Osteoblast (primary cell): Measurements from ENCODE around the gene EXOSC6. TPM values are rescaled to one million over a fixed set of nuclear protein-coding genes. Genes with fewer than 3 reads are reported as not detected.
"Not testable (repeated sequence)": the region's sequence is repeated elsewhere in the genome, so short reads cannot be mapped to it uniquely, and the experiment has no call there.

Experiments used
- DNase-seq: peaks from one replicate; pipeline ENCODE4 v3.0.0; 2011; ENCODE audit warnings: low spot score, mixed read lengths; ENCODE audit not compliant: insufficient read length; ENCODE audit errors: missing footprints
- H2AFZ ChIP-seq: 2 replicates; pipeline ENCODE4 v1.6.0; 2011; ENCODE audit warnings: mild to moderate bottlenecking, low read length
- H3K27ac ChIP-seq: 2 replicates; pipeline ENCODE4 v1.5.1; 2011; ENCODE audit warnings: mild to moderate bottlenecking, low read depth, low read length, moderate library complexity
- H3K27me3 ChIP-seq: 2 replicates; pipeline ENCODE4 v1.6.0; 2012; ENCODE audit warnings: mild to moderate bottlenecking, control low read depth, inconsistent platforms, low read length, moderate library complexity; ENCODE audit not compliant: insufficient read depth
- H3K36me3 ChIP-seq: 2 replicates; pipeline ENCODE4 v1.5.1; 2011; ENCODE audit warnings: mild to moderate bottlenecking, low read length, control low read depth, moderate library complexity; ENCODE audit not compliant: insufficient read depth
- H3K4me1 ChIP-seq: 2 replicates; pipeline ENCODE4 v1.5.1; 2011; ENCODE audit warnings: mild to moderate bottlenecking, low read length, control low read depth, moderate library complexity; ENCODE audit not compliant: insufficient read depth
- H3K4me2 ChIP-seq: 2 replicates; pipeline ENCODE4 v1.6.0; 2011; ENCODE audit warnings: mild to moderate bottlenecking, low read length; ENCODE audit not compliant: insufficient read depth
- H3K4me3 ChIP-seq: fragments of 200-600 bp; sonication (generic); 3 replicates; pipeline ENCODE4 v1.5.1; 2012; ENCODE audit warnings: mild to moderate bottlenecking, low read length, inconsistent platforms; ENCODE audit not compliant: insufficient read depth
- H3K79me2 ChIP-seq: 2 replicates; pipeline ENCODE4 v1.6.0; 2012; ENCODE audit warnings: mild to moderate bottlenecking, low read length, control low read depth, inconsistent platforms; ENCODE audit not compliant: insufficient read depth
- H3K9me3 ChIP-seq: 2 replicates; pipeline ENCODE4 v1.5.1; 2011; ENCODE audit warnings: low read depth, low read length, control low read depth
- H4K20me1 ChIP-seq: 2 replicates; pipeline ENCODE4 v1.6.0; 2012; ENCODE audit warnings: mild to moderate bottlenecking, low read length, control low read depth; ENCODE audit not compliant: insufficient read depth
- total RNA-seq: library from RNA; depleted of rRNA; stranded (reverse); fragments of >200 nt; gene quantifications from 2 replicates; pipeline ENCODE4 v1.2.3, GENCODE V29; 2012

The EXOSC6 gene
- total RNA-seq, 1 donor = 47.4 TPM

DNA sequence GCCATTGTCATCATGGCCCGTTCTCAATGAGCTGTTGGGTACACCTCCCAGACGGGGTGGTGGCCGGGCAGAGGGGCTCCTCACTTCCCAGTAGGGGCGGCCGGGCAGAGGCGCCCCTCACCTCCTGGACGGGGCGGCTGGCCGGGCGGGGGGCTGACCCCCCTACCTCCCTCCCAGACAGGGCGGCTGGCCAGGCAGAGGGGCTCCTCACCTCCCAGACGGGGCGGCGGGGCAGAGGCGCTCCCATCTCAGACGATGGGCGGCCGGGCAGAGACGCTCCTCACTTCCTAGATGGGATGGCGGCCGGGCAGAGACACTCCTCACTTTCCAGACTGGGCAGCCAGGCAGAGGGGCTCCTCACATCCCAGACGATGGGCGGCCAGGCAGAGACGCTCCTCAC lies 27.1 kb downstream of the EXOSC6 start:
- H3K27me3 ChIP-seq, H2AFZ ChIP-seq, H3K4me1 ChIP-seq, DNase-seq, H4K20me1 ChIP-seq, H3K36me3 ChIP-seq, H3K4me2 ChIP-seq, H3K4me3 ChIP-seq, H3K27ac ChIP-seq, H3K79me2 ChIP-seq, H3K9me3 ChIP-seq: not testable (repeated sequence)

DNA sequence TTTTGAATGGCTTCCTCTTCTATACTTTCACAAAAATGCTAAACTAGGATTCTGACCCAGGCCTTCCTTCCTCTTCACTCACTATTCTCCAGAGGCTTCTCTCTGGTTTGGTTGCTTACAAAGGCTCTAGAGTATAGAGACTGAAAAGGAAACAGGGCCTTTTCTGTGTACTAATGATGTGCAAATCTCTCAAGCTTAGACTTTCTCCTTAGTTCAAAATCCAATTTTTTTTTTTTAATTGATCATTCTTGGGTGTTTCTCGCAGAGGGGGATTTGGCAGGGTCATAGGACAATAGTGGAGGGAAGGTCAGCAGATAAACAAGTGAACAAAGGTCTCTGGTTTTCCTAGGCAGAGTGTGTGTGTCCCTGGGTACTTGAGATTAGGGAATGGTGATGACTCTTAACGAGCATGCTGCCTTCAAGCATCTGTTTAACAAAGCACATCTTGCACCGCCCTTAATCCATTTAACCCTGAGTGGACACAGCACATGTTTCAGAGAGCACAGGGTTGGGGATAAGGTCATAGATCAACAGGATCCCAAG lies 27.7 kb downstream of the EXOSC6 start:
- not testable (repeated sequence) for H4K20me1 ChIP-seq, H3K4me2 ChIP-seq, H3K27ac ChIP-seq, H3K9me3 ChIP-seq, H3K79me2 ChIP-seq, DNase-seq, H3K4me3 ChIP-seq, H3K4me1 ChIP-seq, H2AFZ ChIP-seq, H3K36me3 ChIP-seq, H3K27me3 ChIP-seq

GRCh38 chr16:70223216-70223615 lies 28.5 kb downstream of the EXOSC6 start:
- not testable (repeated sequence) for H4K20me1 ChIP-seq, H3K79me2 ChIP-seq, H2AFZ ChIP-seq, H3K4me3 ChIP-seq, H3K9me3 ChIP-seq, H3K4me2 ChIP-seq, H3K27ac ChIP-seq, DNase-seq, H3K4me1 ChIP-seq, H3K27me3 ChIP-seq, H3K36me3 ChIP-seq

DNA sequence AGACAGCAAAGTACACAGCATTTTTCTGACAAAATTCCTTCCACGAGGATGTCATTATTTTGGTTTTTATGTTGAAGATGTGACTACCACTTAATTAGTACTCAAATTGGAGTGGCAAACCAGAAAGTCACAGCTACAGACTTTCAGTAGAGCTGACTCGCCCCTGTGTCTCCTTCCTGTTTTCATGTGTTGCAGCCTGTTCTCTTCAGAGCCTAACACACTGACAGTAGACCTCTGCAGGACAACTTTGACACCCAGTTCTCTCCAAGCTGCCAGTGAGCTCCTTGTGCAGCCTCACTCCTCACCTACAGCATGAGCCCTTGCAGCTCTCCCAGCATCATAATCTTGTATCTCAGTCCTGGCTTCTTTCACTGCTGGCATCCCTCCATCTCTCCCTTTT lies 29.2 kb downstream of the EXOSC6 start:
- H4K20me1 ChIP-seq, H2AFZ ChIP-seq, H3K4me1 ChIP-seq, H3K9me3 ChIP-seq, H3K27me3 ChIP-seq, H3K27ac ChIP-seq, H3K4me2 ChIP-seq, H3K4me3 ChIP-seq, H3K79me2 ChIP-seq, DNase-seq, H3K36me3 ChIP-seq: not testable (repeated sequence)

DNA sequence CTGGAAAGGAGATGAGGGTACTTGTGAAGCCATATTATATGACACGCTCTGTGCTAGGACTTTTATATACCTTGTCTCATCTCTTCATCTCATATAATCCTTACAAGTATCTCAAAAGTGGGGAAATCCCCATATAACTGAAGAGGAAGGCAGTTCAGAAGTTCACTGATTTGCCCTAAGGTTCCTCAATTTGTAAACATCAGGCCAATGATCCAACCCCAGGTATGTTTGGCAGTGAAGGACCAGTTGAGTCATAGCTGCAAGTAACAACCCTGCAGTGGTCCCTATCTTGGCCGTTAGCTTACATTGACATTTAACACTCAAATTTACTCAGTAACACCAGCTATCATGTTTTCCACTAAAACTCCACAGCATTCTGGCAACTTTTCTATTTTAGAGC lies 33.2 kb downstream of the EXOSC6 start:
- DNase-seq, H3K4me1 ChIP-seq, H3K9me3 ChIP-seq, H2AFZ ChIP-seq, H3K4me3 ChIP-seq, H4K20me1 ChIP-seq, H3K4me2 ChIP-seq, H3K79me2 ChIP-seq, H3K27ac ChIP-seq, H3K27me3 ChIP-seq, H3K36me3 ChIP-seq: not testable (repeated sequence)

DNA sequence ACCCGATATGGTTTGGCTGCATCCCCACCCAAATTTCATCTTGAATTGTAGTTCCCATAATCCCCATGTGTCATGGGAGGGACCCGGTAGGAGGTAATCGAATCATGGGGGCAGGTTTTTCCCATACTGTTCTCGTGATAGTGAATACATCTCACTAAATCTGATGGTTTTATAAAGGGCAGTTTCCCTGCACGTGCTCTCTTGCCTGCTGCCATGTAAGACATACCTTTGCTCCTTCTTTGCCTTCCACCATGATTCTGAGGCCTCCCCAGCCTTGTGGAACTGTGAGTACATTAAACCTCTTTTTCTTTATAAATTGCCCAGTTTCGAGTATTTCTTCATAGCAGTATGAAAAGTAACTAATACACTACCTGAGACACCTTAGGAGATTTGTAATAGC lies 45.4 kb downstream of the EXOSC6 start:
- not testable (repeated sequence) for H3K36me3 ChIP-seq, H2AFZ ChIP-seq, H3K27ac ChIP-seq, H3K79me2 ChIP-seq, H3K9me3 ChIP-seq, H3K4me2 ChIP-seq, DNase-seq, H3K27me3 ChIP-seq, H4K20me1 ChIP-seq, H3K4me1 ChIP-seq, H3K4me3 ChIP-seq

GRCh38 chr16:70204668-70205405 lies 46.9 kb downstream of the EXOSC6 start:
- not testable (repeated sequence) for H3K36me3 ChIP-seq, H2AFZ ChIP-seq, H3K27ac ChIP-seq, DNase-seq, H3K27me3 ChIP-seq, H3K4me3 ChIP-seq, H3K79me2 ChIP-seq, H4K20me1 ChIP-seq, H3K4me1 ChIP-seq, H3K9me3 ChIP-seq, H3K4me2 ChIP-seq

- not testable (repeated sequence) for H3K4me3 ChIP-seq, H3K79me2 ChIP-seq, H3K9me3 ChIP-seq, H3K4me2 ChIP-seq, H3K36me3 ChIP-seq, H3K27ac ChIP-seq, DNase-seq, H2AFZ ChIP-seq, H4K20me1 ChIP-seq, H3K27me3 ChIP-seq, H3K4me1 ChIP-seq
Observed at GRCh38 chr16:70204010-70204409, 47.7 kb downstream of the EXOSC6 start.

- not testable (repeated sequence) for H2AFZ ChIP-seq, H3K27me3 ChIP-seq, H3K36me3 ChIP-seq, H4K20me1 ChIP-seq, DNase-seq, H3K4me2 ChIP-seq, H3K79me2 ChIP-seq, H3K4me1 ChIP-seq, H3K9me3 ChIP-seq, H3K27ac ChIP-seq, H3K4me3 ChIP-seq
Observed at GRCh38 chr16:70203508-70203907, 48.2 kb downstream of the EXOSC6 start.
